ENCODE results near the gene OOEP.
"Not testable (repeated sequence)": the region's sequence is repeated elsewhere in the genome, so short reads cannot be mapped to it uniquely, and the experiment has no call there.

Gene OOEP

DNA sequence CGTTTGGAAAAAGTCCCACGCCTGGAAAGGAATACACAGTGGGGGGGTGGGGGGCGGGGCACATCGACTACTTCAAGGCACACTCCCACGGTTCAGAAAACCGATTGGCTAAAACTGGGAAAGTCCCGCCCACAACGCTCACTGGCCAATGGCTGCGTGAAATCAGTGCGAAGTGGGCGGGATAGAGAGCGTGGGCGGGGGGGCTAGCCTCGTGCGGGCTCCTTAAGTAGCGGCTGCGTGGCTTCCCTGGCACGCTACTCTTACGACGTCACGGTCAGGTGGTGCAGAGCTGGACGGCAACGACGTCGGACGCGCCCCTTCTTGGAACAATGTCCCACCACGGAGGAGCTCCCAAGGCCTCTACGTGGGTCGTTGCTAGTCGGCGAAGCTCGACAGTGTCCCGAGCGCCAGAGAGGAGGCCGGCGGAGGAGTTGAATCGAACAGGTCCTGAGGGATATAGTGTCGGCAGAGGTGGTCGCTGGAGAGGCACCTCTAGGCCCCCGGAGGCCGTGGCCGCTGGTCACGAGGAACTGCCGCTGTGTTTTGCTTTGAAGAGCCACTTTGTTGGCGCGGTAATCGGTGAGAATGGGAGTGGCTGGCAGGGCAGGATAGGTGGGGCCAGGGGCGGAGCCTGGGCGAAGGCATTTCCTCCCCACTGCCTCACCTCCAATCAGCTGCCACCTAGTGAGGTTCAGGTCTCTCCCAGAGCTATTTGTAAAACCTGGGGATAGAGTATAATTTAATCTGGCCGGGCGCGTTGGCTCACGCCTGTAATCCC lies 25.1 kb upstream of the OOEP start, which contains the start of gene DDX43:
Gene DDX43 (plus strand): TSS at position 252 of the 778 bp plus-strand sequence. CDS start 78 bp downstream, at position 330.
- no peak within 1 kb of the TSS for H2BK5ac ChIP-seq (ENCODE audit: low read length)
- H2BK120ac ChIP-seq (ENCODE audit: low read depth, low read length): no peak within 1 kb of the TSS
- H3K4me1 ChIP-seq (ENCODE audit: control insufficient read depth, low read depth, low read length): no peaks in the 10 kb centered on the region
- H3K4ac ChIP-seq (ENCODE audit: low read depth, low read length): no peak within 1 kb of the TSS
- H3K4me3 ChIP-seq (ENCODE audit: low read length): no peak within 1 kb of the TSS
- no peak within 1 kb of the TSS for H3K27ac ChIP-seq (ENCODE audit: low read depth, low read length)
- no peak within 1 kb of the TSS for H4K5ac ChIP-seq (ENCODE audit: low read length)
- no peak within 1 kb of the TSS for H3K4me2 ChIP-seq (ENCODE audit: low read length)
- H3K79me1 ChIP-seq (ENCODE audit: low read length): no peaks in the 10 kb centered on the region
- peak; percentile 18 for DNase-seq
- no peak within 1 kb of the TSS for H2AK5ac ChIP-seq (ENCODE audit: low read length)
- H2BK15ac ChIP-seq (replicated peaks; ENCODE audit: low read depth): no peak within 1 kb of the TSS
- no peak within 1 kb of the TSS for H3K23ac ChIP-seq (ENCODE audit: low read length)
- no peak within 1 kb of the TSS for H3K18ac ChIP-seq (ENCODE audit: low read length)
- H3K36me3 ChIP-seq (ENCODE audit: control insufficient read depth, insufficient read depth, low read length): no peaks in the 10 kb centered on the region
- no peaks in the 10 kb centered on the region for H3K27me3 ChIP-seq (ENCODE audit: insufficient read depth, low read length, poor library complexity)
- H3K9ac ChIP-seq (ENCODE audit: low read length): no peak within 1 kb of the TSS
- no peak within 1 kb of the TSS for H4K8ac ChIP-seq (ENCODE audit: low read depth, low read length)
- no peak within 1 kb of the TSS for H3K56ac ChIP-seq (ENCODE audit: low read length)
- H3K79me2 ChIP-seq (ENCODE audit: control insufficient read depth, insufficient read depth, low read length): no peaks in the 10 kb centered on the region
- WGBS (ENCODE audit: extremely low coverage, insufficient coverage, low lambda C conversion rate): no CpG with 5 or more reads among the region's 54 CpGs

GRCh38 chr6:73393278-73393677 lies 23.6 kb upstream of the OOEP start:
- no peak overlapping the region for H3K56ac ChIP-seq (ENCODE audit: low read length)

GRCh38 chr6:73392188-73392587 lies 22.5 kb upstream of the OOEP start:
- H4K8ac ChIP-seq (ENCODE audit: low read depth, low read length); H4K5ac ChIP-seq (ENCODE audit: low read length); H2BK5ac ChIP-seq (ENCODE audit: low read length); H2AK5ac ChIP-seq (ENCODE audit: low read length); H2BK120ac ChIP-seq (ENCODE audit: low read depth, low read length); H3K4me2 ChIP-seq (ENCODE audit: low read length); H2BK15ac ChIP-seq (replicated peaks; ENCODE audit: low read depth); H3K79me1 ChIP-seq (ENCODE audit: low read length); H3K4me1 ChIP-seq (ENCODE audit: control insufficient read depth, low read depth, low read length); H3K4ac ChIP-seq (ENCODE audit: low read depth, low read length); H3K27me3 ChIP-seq (ENCODE audit: insufficient read depth, low read length, poor library complexity); H3K23ac ChIP-seq (ENCODE audit: low read length); H3K9ac ChIP-seq (ENCODE audit: low read length); H3K56ac ChIP-seq (ENCODE audit: low read length); DNase-seq; H3K36me3 ChIP-seq (ENCODE audit: control insufficient read depth, insufficient read depth, low read length); H3K4me3 ChIP-seq (ENCODE audit: low read length); H3K79me2 ChIP-seq (ENCODE audit: control insufficient read depth, insufficient read depth, low read length); H3K27ac ChIP-seq (ENCODE audit: low read depth, low read length); H3K18ac ChIP-seq (ENCODE audit: low read length): not testable (repeated sequence)
- WGBS (ENCODE audit: extremely low coverage, insufficient coverage, low lambda C conversion rate): no CpG with 5 or more reads among the region's 4 CpGs

More at GRCh38 chr6:73393278-73393677, 23.6 kb upstream of the OOEP start:
- Histone ChIP-seq H3K79me2 (ENCODE audit: control insufficient read depth, insufficient read depth, low read length) (no peaks in the 10 kb centered on the region), H2BK5ac (ENCODE audit: low read length) (no peak overlapping the region), H4K5ac (ENCODE audit: low read length) (no peak overlapping the region), H3K4me3 (ENCODE audit: low read length) (no peak overlapping the region), H3K4ac (ENCODE audit: low read depth, low read length) (no peak overlapping the region), H3K4me2 (ENCODE audit: low read length) (no peak overlapping the region), H3K4me1 (ENCODE audit: control insufficient read depth, low read depth, low read length) (peaks cover 2% of the 10 kb centered on the region), H2BK120ac (ENCODE audit: low read depth, low read length) (no peak overlapping the region), H3K27ac (ENCODE audit: low read depth, low read length) (no peak overlapping the region), H3K23ac (ENCODE audit: low read length) (no peak overlapping the region), H3K79me1 (ENCODE audit: low read length) (no peaks in the 10 kb centered on the region), H3K9ac (ENCODE audit: low read length) (no peak overlapping the region), H2AK5ac (ENCODE audit: low read length) (no peak overlapping the region), H3K27me3 (ENCODE audit: insufficient read depth, low read length, poor library complexity) (no peaks in the 10 kb centered on the region), H3K36me3 (ENCODE audit: control insufficient read depth, insufficient read depth, low read length) (no peaks in the 10 kb centered on the region), H2BK15ac (replicated peaks; ENCODE audit: low read depth) (no peak overlapping the region), H3K18ac (ENCODE audit: low read length) (no peak overlapping the region), H4K8ac (ENCODE audit: low read depth, low read length) (no peak overlapping the region)
- no CpG with 5 or more reads among the region's 3 CpGs for WGBS (ENCODE audit: extremely low coverage, insufficient coverage, low lambda C conversion rate)
- DNase-seq: no peak

GRCh38 chr6:73391675-73392074 lies 22.0 kb upstream of the OOEP start:
- Histone ChIP-seq H4K5ac (ENCODE audit: low read length) (no peak overlapping the region), H3K27ac (ENCODE audit: low read depth, low read length) (no peak overlapping the region), H3K56ac (ENCODE audit: low read length) (no peak overlapping the region), H3K4me3 (ENCODE audit: low read length) (no peak overlapping the region), H3K4me1 (ENCODE audit: control insufficient read depth, low read depth, low read length) (peaks cover 2% of the 10 kb centered on the region), H3K4me2 (ENCODE audit: low read length) (no peak overlapping the region), H2BK5ac (ENCODE audit: low read length) (no peak overlapping the region), H3K36me3 (ENCODE audit: control insufficient read depth, insufficient read depth, low read length) (no peaks in the 10 kb centered on the region), H3K9ac (ENCODE audit: low read length) (no peak overlapping the region), H3K4ac (ENCODE audit: low read depth, low read length) (no peak overlapping the region), H3K23ac (ENCODE audit: low read length) (no peak overlapping the region), H3K18ac (ENCODE audit: low read length) (no peak overlapping the region), H2AK5ac (ENCODE audit: low read length) (no peak overlapping the region), H4K8ac (ENCODE audit: low read depth, low read length) (no peak overlapping the region), H3K79me1 (ENCODE audit: low read length) (no peaks in the 10 kb centered on the region), H3K79me2 (ENCODE audit: control insufficient read depth, insufficient read depth, low read length) (no peaks in the 10 kb centered on the region), H3K27me3 (ENCODE audit: insufficient read depth, low read length, poor library complexity) (no peaks in the 10 kb centered on the region), H2BK15ac (replicated peaks; ENCODE audit: low read depth) (no peak overlapping the region), H2BK120ac (ENCODE audit: low read depth, low read length) (no peak overlapping the region)
- WGBS (ENCODE audit: extremely low coverage, insufficient coverage, low lambda C conversion rate): no CpG with 5 or more reads among the region's 2 CpGs
- DNase-seq: peak; percentile 16

DNA sequence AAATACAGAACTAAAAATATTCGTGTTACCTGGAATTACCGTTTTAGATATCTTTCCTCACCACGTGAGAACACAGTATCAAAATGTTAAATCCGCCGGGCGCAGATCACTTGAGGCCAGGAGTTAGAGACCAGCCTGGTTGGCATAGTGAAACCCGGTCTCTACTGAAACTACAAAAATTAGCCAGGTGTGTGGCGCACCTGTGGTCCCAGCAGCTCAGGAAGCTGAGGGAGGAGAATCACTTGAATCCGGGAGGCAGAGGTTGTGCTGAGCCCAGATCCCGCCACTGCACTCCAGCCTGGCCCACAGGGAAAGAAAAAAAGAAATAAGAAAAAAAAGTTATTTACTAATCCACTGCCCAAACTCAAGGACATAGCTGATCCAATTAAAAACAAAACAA lies 20.2 kb upstream of the OOEP start:
- no CpG with 5 or more reads among the region's 10 CpGs for WGBS (ENCODE audit: extremely low coverage, insufficient coverage, low lambda C conversion rate)

More for the DNA sequence above, 20.2 kb upstream of the OOEP start:
- no peak overlapping the region for H3K9ac ChIP-seq (ENCODE audit: low read length)
- no peak overlapping the region for H3K4ac ChIP-seq (ENCODE audit: low read depth, low read length)
- H3K79me2 ChIP-seq (ENCODE audit: control insufficient read depth, insufficient read depth, low read length): no peaks in the 10 kb centered on the region
- no peak overlapping the region for H2BK15ac ChIP-seq (replicated peaks; ENCODE audit: low read depth)
- no peak overlapping the region for H4K5ac ChIP-seq (ENCODE audit: low read length)
- H4K8ac ChIP-seq (ENCODE audit: low read depth, low read length): no peak overlapping the region
- no peak for DNase-seq
- H3K36me3 ChIP-seq (ENCODE audit: control insufficient read depth, insufficient read depth, low read length): no peaks in the 10 kb centered on the region
- no peak overlapping the region for H2BK120ac ChIP-seq (ENCODE audit: low read depth, low read length)
- H3K4me2 ChIP-seq (ENCODE audit: low read length): no peak overlapping the region
- no peak overlapping the region for H3K23ac ChIP-seq (ENCODE audit: low read length)
- H3K18ac ChIP-seq (ENCODE audit: low read length): no peak overlapping the region
- H2BK5ac ChIP-seq (ENCODE audit: low read length): no peak overlapping the region
- peaks cover 2% of the 10 kb centered on the region for H3K4me1 ChIP-seq (ENCODE audit: control insufficient read depth, low read depth, low read length)
- H3K4me3 ChIP-seq (ENCODE audit: low read length): no peak overlapping the region
- H3K56ac ChIP-seq (ENCODE audit: low read length): no peak overlapping the region
- H2AK5ac ChIP-seq (ENCODE audit: low read length): no peak overlapping the region
- H3K79me1 ChIP-seq (ENCODE audit: low read length): no peaks in the 10 kb centered on the region
- no peaks in the 10 kb centered on the region for H3K27me3 ChIP-seq (ENCODE audit: insufficient read depth, low read length, poor library complexity)
- no peak overlapping the region for H3K27ac ChIP-seq (ENCODE audit: low read depth, low read length)
